Activated naive CD4-positive, alpha-beta T cell treated with anti-CD3 and anti-CD28 coated beads for 36 hours (primary cell): ENCODE data around the gene RHBDL2. TPM values are rescaled to one million over a fixed set of nuclear protein-coding genes. Genes with fewer than 3 reads are reported as not detected.

ENCODE experiments used
- CTCF ChIA-PET: fragments of 350-600 bp; sonication (Branson Sonifier 250); formaldehyde crosslinking; loops from one replicate; lab custom pipeline; 2021; ENCODE audit warnings: antibody characterized with exemption; lab: Charles Lee
- DNase-seq: peaks from one replicate; pipeline ENCODE4 v3.0.0-alpha.2; 2020
- H3K27ac Mint-ChIP-seq: one replicate; pipeline ENCODE4 v1.8.0; 2021; ENCODE audit warnings: mild to moderate bottlenecking, mixed read lengths
- H3K27me3 Mint-ChIP-seq: one replicate; pipeline ENCODE4 v1.8.0; 2021; ENCODE audit warnings: low read depth, mixed read lengths
- H3K36me3 Mint-ChIP-seq: one replicate; pipeline ENCODE4 v1.8.0; 2021; ENCODE audit warnings: low read depth, mixed read lengths
- H3K4me1 Mint-ChIP-seq: one replicate; pipeline ENCODE4 v1.8.0; 2021; ENCODE audit warnings: low read depth, mixed read lengths
- H3K4me3 Mint-ChIP-seq: one replicate; pipeline ENCODE4 v1.8.0; 2021; ENCODE audit warnings: mild to moderate bottlenecking, moderate library complexity, mixed read lengths
- H3K9me3 Mint-ChIP-seq: one replicate; pipeline ENCODE4 v1.8.0; 2021; ENCODE audit warnings: mixed read lengths
- intact Hi-C: fragments of 100-400 bp; cut with micrococcal nuclease; formaldehyde crosslinking; loops from one replicate; pipeline ENCODE4 v1.15.1; 2023
- total RNA-seq, 2 experiments: library from RNA; stranded (reverse); gene quantifications; one replicate each; pipeline ENCODE4 v1.2.3, GENCODE V29; 2021

Gene RHBDL2
- total RNA-seq, 2 experiments from 2014 or later, result not detected

- CTCF ChIA-PET, result no interaction called here
- Mint-ChIP-seq H3K36me3 (no peaks in the 10 kb centered on the region), H3K4me3 (no peak overlapping the region), H3K27ac (no peak overlapping the region), H3K4me1 (no peaks in the 10 kb centered on the region), H3K27me3 (no peaks in the 10 kb centered on the region), H3K9me3 (no peaks in the 10 kb centered on the region)
- intact Hi-C loops, result no loop called here
- no peak for DNase-seq
Measured at GRCh38 chr1:38896169-38896568, 45.5 kb downstream of the RHBDL2 start.

GRCh38 chr1:38892976-38893375 is 48.7 kb downstream of the RHBDL2 start:
- intact Hi-C loops, result no loop called here
- DNase-seq, result no peak
- CTCF ChIA-PET, result no interaction called here
- Mint-ChIP-seq H3K4me1 (no peaks in the 10 kb centered on the region), H3K27ac (no peak overlapping the region), H3K27me3 (no peaks in the 10 kb centered on the region), H3K4me3 (no peak overlapping the region), H3K9me3 (no peaks in the 10 kb centered on the region), H3K36me3 (no peaks in the 10 kb centered on the region)

- Mint-ChIP-seq H3K4me1 (no peaks in the 10 kb centered on the region), H3K27ac (no peak overlapping the region), H3K27me3 (no peaks in the 10 kb centered on the region), H3K36me3 (no peaks in the 10 kb centered on the region), H3K4me3 (no peak overlapping the region), H3K9me3 (no peaks in the 10 kb centered on the region)
- CTCF ChIA-PET, result no interaction called here
- no peak for DNase-seq
- intact Hi-C loops, result no loop called here
Measured at GRCh38 chr1:38891753-38892152, 49.9 kb downstream of the RHBDL2 start.

- intact Hi-C loops, result no loop called here
- CTCF ChIA-PET, result no interaction called here
- H3K27me3 Mint-ChIP-seq, result no peaks in the 10 kb centered on the region
- no peak for DNase-seq
- no peaks in the 10 kb centered on the region for H3K4me1 Mint-ChIP-seq
- H3K27ac Mint-ChIP-seq, result no peak overlapping the region
- H3K9me3 Mint-ChIP-seq, result no peaks in the 10 kb centered on the region
- no peaks in the 10 kb centered on the region for H3K36me3 Mint-ChIP-seq
- no peak overlapping the region for H3K4me3 Mint-ChIP-seq
Measured at GRCh38 chr1:38889589-38889988, 52.0 kb downstream of the RHBDL2 start.

- no peak overlapping the region for H3K4me3 Mint-ChIP-seq
- H3K4me1 Mint-ChIP-seq, result no peaks in the 10 kb centered on the region
- no peak for DNase-seq
- no peaks in the 10 kb centered on the region for H3K27me3 Mint-ChIP-seq
- CTCF ChIA-PET, result no interaction called here
- H3K27ac Mint-ChIP-seq, result no peak overlapping the region
- H3K9me3 Mint-ChIP-seq, result no peaks in the 10 kb centered on the region
- H3K36me3 Mint-ChIP-seq, result no peaks in the 10 kb centered on the region
- intact Hi-C loops, result no loop called here
Measured at GRCh38 chr1:38888423-38889333, 53.0 kb downstream of the RHBDL2 start.

- H3K4me3 Mint-ChIP-seq, result no peak overlapping the region
- no peak overlapping the region for H3K27ac Mint-ChIP-seq
- no peaks in the 10 kb centered on the region for H3K27me3 Mint-ChIP-seq
- no peaks in the 10 kb centered on the region for H3K9me3 Mint-ChIP-seq
- DNase-seq, result no peak
- no peaks in the 10 kb centered on the region for H3K4me1 Mint-ChIP-seq
- CTCF ChIA-PET, result interaction anchor here (0.8 kb wide), 1 partner anchor 45 kb away, joined by 4 read pairs; no protein-coding TSS in a partner anchor
- intact Hi-C loops, result no loop called here
- H3K36me3 Mint-ChIP-seq, result no peaks in the 10 kb centered on the region
Measured at GRCh38 chr1:38885092-38885491, 56.5 kb downstream of the RHBDL2 start.

DNA sequence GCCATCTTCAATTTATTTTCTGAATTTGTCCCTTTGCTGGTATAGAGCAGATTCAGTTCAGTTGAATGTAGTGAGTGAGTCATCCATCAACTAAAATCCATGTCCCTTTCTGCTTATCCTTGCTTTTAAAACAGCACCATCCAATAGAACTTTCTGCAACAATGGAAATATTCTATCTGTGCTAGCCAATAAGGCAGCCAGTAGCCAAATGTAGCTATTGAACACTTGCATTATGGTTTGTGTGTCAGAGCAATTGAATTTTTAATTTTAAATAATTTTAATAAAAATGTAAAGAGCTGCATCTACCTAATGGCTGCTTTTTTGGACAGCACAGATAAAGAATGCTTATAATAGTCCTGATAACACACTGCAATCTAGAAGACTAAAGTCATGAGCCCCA is 60.1 kb downstream of the RHBDL2 start, which contains the start of gene GJA9:
GJA9 (minus strand) TSS at position 101 of the 400 bp plus-strand sequence. CDS start 5,489 bp downstream, outside the sequence.
- DNase-seq, result no peak
- Mint-ChIP-seq H3K27me3 (no peaks in the 10 kb centered on the region), H3K36me3 (no peaks in the 10 kb centered on the region), H3K27ac (no peak within 1 kb of the TSS), H3K4me1 (no peaks in the 10 kb centered on the region), H3K9me3 (no peaks in the 10 kb centered on the region), H3K4me3 (no peak within 1 kb of the TSS)
- CTCF ChIA-PET, result interaction anchor here (1.0 kb wide), 1 partner anchor 160 kb away, joined by 3 read pairs; no protein-coding TSS in a partner anchor
- intact Hi-C loops, result no loop called here

DNA sequence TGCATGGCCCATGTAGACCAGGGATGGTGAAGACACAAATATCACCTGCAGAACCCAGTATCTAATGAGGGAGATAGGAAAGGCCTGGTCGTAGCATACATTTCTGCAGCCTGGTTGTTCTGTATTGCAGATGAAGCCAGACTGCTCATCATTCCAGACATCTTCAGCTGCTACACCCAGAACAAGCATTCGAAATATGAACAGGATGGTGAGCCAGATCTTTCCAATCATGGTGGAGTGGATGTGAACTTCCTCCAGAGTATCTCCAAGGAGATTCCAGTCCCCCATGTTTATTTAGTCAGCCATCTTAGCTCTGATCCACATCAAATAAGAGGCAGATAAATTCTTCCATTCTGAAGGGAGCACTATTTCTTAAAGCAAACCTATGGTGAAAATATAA is 65.8 kb downstream of the RHBDL2 start:
- Mint-ChIP-seq H3K9me3 (no peaks in the 10 kb centered on the region), H3K4me1 (peaks cover 19% of the 10 kb centered on the region), H3K27ac (no peak overlapping the region), H3K36me3 (no peaks in the 10 kb centered on the region), H3K4me3 (no peak overlapping the region), H3K27me3 (no peaks in the 10 kb centered on the region)
- no peak for DNase-seq
- intact Hi-C loops, result no loop called here
- CTCF ChIA-PET, result no interaction called here

DNA sequence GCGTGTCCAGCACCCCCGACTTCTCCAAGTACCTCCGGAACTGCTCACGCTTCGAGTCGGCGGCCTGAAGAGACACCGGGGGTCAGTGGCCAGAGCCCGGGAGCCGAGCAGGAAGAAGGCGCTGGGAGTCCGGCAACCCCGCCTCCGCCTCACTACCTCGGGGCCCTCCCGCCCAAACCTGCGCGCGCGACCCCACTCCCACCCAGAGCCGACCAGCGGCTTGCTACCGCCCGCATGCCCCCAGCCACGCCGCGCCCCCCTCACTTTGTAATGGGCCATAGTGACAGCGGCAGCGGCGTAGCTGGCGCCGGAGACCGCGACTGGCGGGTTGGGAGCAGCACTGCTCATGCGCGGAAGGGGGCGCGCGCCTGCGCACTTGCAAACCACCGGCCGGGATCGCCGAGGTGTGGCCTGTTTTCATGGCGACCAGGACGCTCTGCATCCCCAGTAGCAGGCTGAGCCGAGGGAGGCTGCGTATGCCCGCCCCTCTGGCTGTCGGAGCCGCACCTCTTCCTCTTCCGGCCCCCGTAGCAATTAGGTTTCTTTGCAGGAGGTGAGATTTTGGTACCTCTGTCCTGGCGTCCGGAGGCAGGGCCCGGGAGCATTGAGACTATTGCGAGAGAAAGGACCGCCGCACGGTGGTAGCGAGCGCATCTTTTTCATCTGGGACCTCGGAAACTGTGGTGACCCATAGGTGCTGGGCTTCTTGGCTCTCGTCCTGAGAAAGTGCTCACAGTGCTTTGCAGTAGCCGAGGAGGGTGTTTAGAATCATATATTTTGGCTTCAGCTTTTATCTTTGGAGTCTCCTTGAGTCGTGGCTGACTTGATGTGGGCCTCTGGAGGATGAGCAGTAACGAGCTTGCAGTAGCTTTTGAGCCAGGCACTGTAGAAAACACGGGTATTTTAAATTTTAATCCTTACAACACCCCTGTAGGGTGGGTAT is 68.3 kb downstream of the RHBDL2 start, which contains the start of gene MYCBP:
MYCBP (minus strand) TSS at position 322 of the 943 bp plus-strand sequence; CDS start at position 279, 43 bp downstream.
- CTCF ChIA-PET, result interaction anchor here (2.8 kb wide), 1 partner anchor 219 kb away, joined by 11 read pairs; no protein-coding TSS in a partner anchor
- intact Hi-C loops, result loop anchor here (1.0 to 2.0 kb wide), 3 partner anchors 14 to 154 kb away; partner anchors contain the start of genes AKIRIN1, NDUFS5 and RRAGC
- peak within 1 kb of the TSS; percentile 86 for H3K4me3 Mint-ChIP-seq
- H3K4me1 Mint-ChIP-seq, result peaks cover 19% of the 10 kb centered on the region
- H3K27ac Mint-ChIP-seq, result peak within 1 kb of the TSS; percentile 57
- peak; percentile 97 for DNase-seq
- no peaks in the 10 kb centered on the region for H3K9me3 Mint-ChIP-seq
- H3K27me3 Mint-ChIP-seq, result no peaks in the 10 kb centered on the region
- H3K36me3 Mint-ChIP-seq, result no peaks in the 10 kb centered on the region

DNA sequence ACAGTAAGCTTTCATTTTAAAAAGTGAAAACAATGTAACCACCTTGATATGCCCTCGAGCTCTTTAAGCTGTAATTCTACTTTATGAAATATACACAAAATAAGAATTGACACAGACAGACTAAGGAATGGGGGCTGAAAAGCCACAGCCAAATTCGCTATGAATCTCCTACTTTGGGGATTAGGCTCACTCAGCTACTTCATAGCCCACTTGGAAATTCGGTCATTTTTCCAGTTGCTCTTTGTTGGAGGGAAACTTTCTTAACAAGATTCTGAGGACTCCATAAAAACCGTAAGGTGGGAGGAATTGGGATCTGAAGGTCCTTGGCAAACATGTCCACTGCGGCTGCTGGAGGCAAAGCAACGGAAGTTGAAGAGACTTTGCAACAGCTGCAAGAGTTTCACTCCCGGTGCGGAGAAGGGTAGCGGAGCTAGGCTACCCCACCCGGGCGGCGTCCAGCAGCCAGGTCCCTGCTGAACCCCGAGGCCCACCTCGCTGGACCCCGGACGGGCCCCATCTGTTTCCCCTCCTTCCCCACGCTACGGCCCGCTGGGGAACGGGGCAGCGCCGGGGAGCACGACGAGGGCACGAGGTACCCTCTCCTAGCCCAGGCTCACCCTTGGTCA is 69.1 kb downstream of the RHBDL2 start:
- peaks cover 1% of the 10 kb centered on the region for H3K36me3 Mint-ChIP-seq
- CTCF ChIA-PET, result interaction anchor here (2.8 kb wide), 1 partner anchor 219 kb away, joined by 11 read pairs; no protein-coding TSS in a partner anchor
- peak; percentile 50 for DNase-seq
- H3K4me3 Mint-ChIP-seq, result peak overlapping the region; percentile 86
- peaks cover 22% of the 10 kb centered on the region for H3K4me1 Mint-ChIP-seq
- H3K27me3 Mint-ChIP-seq, result no peaks in the 10 kb centered on the region
- no peaks in the 10 kb centered on the region for H3K9me3 Mint-ChIP-seq
- H3K27ac Mint-ChIP-seq, result peak overlapping the region; percentile 57
- intact Hi-C loops, result loop anchor here (1.0 to 2.0 kb wide), 3 partner anchors 13 to 154 kb away; partner anchors contain the start of genes AKIRIN1, NDUFS5 and RRAGC

DNA sequence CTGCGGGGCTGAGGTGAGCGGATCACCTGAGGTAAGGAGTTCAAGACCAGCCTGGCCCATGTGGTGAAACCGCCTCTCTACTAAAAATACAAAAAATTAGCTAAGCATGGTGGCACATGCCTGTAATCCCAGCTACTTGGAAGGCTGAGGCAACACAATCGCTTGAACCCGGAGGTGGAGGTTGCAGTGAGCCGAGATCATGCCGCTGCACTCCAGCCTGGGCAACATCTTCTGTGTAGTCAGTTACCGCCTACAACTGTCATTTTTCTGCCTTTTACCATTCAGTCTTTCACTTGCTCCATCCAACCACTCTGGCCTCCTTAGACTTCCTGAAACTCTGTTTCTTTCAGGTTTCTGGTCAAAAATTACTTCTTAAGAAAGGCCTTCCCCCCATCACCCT is 70.6 kb downstream of the RHBDL2 start:
- no peaks in the 10 kb centered on the region for H3K27me3 Mint-ChIP-seq
- CTCF ChIA-PET, result no interaction called here
- H3K4me3 Mint-ChIP-seq, result no peak overlapping the region
- H3K36me3 Mint-ChIP-seq, result peaks cover 4% of the 10 kb centered on the region
- intact Hi-C loops, result no loop called here
- peaks cover 25% of the 10 kb centered on the region for H3K4me1 Mint-ChIP-seq
- DNase-seq, result no peak
- H3K9me3 Mint-ChIP-seq, result no peaks in the 10 kb centered on the region
- no peak overlapping the region for H3K27ac Mint-ChIP-seq
